Retinal pigment epithelial cell (primary cell): Measurements from ENCODE around the gene DMXL2.
A peak's percentile ranks its signal among the peaks of the same experiment; 100 is the strongest.
"Not testable (repeated sequence)": the region's sequence is repeated elsewhere in the genome, so short reads cannot be mapped to it uniquely, and the experiment has no call there.

Experiments
- DNase-seq: peaks from one replicate; pipeline ENCODE4 v3.0.0-alpha.2; 2010; ENCODE audit warnings: low read depth
- H3K4me3 ChIP-seq: 2 replicates; pipeline ENCODE4 v1.5.1; 2011; ENCODE audit warnings: mild to moderate bottlenecking, low read length, control low read depth, moderate library complexity
- TF ChIP-seq, protein P1 (sequence below): conservative IDR thresholded peaks from 2 replicates; pipeline ENCODE4 v1.5.1; 2011; ENCODE audit warnings: low read depth, low read length, control low read depth, inconsistent platforms

The DMXL2 gene

DNA sequence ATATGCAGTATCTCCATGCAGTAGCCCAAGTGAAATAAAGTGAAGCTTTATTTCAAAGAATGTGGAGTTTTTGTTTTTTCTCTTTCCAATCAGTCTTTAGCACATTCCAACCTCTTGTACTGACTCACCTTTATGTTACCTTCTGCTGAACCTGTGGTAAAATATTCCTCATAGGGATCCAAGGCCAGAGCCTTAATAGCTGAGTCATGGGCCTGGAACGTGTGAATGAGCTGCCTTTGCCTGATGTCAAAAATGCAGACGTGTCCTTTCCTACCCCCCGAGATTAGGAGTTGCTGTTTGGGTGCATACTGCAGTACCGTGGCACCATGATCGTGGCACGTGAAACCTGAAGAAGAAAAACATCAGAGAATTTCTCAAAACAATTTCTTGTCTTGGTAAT lies 172.6 kb downstream of the DMXL2 start:
- TF ChIP-seq, protein P1, sequence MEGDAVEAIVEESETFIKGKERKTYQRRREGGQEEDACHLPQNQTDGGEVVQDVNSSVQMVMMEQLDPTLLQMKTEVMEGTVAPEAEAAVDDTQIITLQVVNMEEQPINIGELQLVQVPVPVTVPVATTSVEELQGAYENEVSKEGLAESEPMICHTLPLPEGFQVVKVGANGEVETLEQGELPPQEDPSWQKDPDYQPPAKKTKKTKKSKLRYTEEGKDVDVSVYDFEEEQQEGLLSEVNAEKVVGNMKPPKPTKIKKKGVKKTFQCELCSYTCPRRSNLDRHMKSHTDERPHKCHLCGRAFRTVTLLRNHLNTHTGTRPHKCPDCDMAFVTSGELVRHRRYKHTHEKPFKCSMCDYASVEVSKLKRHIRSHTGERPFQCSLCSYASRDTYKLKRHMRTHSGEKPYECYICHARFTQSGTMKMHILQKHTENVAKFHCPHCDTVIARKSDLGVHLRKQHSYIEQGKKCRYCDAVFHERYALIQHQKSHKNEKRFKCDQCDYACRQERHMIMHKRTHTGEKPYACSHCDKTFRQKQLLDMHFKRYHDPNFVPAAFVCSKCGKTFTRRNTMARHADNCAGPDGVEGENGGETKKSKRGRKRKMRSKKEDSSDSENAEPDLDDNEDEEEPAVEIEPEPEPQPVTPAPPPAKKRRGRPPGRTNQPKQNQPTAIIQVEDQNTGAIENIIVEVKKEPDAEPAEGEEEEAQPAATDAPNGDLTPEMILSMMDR: no peak
- no peak overlapping the region for H3K4me3 ChIP-seq
- DNase-seq: peak; percentile 39

DNA sequence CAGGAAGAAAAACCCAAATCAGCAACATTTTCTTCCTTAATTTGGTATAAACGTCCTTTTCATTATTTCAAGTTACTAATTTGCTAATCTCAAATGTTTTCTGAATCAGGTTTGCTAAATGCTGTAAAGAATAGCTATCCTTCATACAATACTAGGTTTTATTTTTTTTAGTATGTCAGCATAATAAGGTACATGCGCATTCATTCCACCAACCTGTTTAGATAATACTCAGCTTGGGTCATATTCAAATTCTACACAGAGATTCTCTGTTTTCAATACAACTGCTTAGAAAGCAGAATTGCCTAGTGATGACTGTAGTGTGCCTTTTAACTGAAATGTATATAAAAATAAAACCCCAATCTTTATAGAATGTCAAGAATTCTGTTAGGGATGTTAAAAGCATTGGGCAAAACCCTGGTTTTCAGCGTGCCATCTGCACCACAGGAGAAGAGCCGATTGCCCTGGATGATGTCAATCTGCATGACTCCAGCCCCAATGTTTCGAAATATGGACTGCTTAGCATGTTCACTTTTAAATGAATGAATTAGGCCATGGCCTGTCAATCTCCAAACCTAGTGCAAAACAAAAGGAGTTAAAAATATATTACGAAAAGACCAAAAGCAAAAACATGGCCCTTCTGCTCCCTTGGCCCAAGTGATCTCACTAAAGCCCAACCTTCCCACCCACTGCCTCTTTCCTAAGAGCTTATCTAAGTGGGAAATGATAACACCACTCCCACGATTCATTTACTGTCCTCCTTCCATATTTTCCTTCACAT lies 173.8 kb downstream of the DMXL2 start:
- DNase-seq: no peak
- H3K4me3 ChIP-seq: no peak overlapping the region
- TF ChIP-seq, protein P1: no peak

DNA sequence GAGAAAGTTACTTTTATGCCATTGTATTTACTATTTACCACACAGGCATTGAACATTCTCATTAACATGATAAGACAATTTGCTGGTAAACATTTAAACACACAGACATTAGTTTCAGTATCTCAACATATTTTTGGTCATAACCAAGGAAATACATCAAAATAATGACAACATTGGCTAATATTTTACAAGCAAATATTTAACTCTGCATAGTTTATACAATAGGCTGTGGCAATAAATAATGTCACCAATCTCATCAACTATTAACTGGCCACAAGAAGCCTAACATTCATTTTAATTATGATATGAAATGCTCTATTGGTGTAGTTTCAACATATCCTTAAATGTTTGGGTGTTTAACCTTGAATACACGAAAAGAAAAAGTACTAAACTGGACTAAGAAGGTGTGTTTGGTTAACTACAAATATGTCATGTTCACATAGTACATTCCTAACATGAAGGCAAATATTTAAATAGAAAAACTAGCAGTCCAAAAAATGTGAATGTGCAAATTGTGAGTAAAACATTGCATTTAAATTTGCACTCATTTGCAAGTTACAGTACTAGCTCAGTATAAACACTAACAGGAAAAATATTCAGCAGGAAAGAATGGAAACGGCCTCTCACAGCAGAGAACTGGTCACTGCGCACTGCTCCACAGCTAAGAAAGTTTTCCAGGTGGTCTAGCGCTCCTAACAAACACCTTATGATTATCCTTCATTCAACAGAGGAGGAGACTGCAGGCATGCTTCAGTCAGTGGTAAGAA lies 174.5 kb downstream of the DMXL2 start:
- no peak overlapping the region for H3K4me3 ChIP-seq
- DNase-seq: no peak
- TF ChIP-seq, protein P1: no peak

DNA sequence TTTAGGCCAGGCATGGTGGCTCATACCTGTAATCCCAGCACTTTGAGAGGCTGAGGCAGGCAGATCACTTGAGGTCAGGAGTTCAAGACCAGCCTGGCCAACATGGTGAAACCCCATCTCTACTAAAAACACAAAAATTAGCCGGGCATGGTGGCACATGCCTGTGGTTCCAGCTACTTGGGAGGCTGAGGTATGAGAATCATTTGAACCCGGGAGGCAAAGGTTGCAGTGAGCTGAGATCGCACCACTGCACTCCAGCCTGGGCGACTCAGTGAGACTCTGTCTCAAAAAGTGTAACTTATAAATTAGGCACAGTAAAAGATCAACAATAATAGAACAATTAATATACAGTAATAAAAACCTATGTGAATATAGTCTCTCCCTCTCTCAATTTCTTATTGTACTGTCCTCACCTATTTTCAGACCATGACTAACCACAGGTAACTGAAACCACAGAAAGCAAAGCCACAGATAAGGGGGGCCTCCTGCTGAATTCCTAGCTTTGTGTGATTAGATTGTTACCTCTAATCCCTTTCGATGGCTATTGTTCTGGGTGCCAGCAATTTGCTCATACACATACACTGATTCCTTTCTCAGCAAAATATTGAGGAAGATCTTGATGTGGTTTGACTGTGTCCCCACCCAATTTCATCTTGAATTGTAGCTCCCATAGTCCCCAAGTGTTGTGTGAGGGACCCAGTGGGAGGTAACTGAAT lies 176.4 kb downstream of the DMXL2 start:
- not testable (repeated sequence) for DNase-seq, H3K4me3 ChIP-seq

DNA sequence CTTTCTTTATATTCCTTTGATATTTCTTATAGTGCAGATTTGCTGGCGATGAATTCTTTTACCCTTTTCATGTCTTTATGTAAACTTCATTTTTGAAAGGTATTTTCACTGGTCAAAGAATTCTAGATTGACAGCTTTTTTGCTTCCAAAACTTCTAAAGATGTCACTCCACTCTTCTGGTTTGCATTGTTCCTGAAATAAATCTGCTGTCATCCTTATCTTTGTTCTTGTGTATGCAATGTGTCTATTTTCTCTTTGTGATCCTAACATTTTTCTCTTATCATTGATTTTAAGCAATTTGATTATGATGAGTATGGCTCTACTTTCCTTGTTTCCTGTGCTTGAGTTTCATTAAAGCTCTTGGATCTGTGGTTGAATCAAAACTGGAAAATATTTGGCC lies 177.8 kb downstream of the DMXL2 start:
- DNase-seq: no peak
- TF ChIP-seq, protein P1: no peak
- no peak overlapping the region for H3K4me3 ChIP-seq

DNA sequence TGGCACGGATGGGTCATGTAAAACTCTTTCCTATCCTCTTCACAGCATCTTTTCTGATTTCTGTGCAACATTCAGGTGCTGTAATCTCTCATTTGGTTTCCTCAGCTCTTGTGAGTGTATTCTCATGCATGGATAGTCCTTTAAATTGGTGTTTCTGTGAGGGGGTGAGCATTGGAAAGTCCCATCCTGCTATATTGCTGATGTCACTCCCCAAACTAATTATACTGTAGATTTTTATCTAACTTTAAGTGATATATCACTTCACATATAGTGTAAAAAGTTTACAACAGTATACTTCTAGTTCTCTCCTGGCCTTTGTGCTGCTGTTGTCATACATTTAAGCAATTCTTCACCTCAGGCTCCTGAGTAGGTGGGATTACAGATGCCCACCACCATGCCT lies 178.5 kb downstream of the DMXL2 start:
- H3K4me3 ChIP-seq: no peak overlapping the region
- no peak for DNase-seq
- TF ChIP-seq, protein P1: no peak

DNA sequence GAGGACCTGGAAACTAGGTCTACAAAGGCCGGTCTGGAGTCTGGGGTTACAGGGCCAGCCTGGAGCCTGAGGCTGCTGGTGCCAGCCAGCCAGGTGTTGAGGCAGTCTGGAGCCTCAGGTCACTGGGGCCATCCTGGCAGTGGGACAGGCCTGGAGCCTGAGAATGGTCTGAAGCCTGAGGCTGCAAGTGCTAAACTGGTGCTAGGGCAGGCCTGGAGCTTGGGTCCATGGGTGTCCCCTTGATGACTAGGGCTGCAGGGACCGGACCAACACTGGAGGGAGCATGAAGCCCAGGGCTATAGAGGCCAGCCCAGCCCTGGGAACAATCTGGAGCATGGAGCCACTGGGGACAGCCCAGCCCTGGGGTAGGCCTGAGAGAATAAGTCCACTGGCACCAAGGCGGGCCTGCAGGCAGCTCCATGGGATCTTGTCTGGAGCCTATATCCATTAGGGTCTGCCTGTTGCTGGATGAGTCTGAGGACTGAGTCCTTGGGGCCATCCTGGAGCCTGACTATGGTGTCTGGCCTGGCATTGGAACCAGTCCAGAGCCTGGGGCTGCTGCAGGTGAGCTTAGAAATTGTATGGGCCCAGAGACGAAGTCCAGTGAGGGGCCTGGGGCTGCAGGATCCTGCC lies 179.2 kb downstream of the DMXL2 start:
- DNase-seq: no peak
- TF ChIP-seq, protein P1: no peak
- H3K4me3 ChIP-seq: no peak overlapping the region
